HG03175 (cell line): ENCODE measurements around the gene TRDN.
"Not testable (repeated sequence)": the region's sequence is repeated elsewhere in the genome, so short reads cannot be mapped to it uniquely, and the experiment has no call there.

Source experiments
- ATAC-seq: cut with Tn5 transposase; IDR thresholded peaks from one replicate; pipeline ENCODE4 v1.9.1; 2021; ENCODE audit warnings: mild to moderate bottlenecking, moderate library complexity; ENCODE audit not compliant: unreplicated experiment

Gene TRDN

DNA sequence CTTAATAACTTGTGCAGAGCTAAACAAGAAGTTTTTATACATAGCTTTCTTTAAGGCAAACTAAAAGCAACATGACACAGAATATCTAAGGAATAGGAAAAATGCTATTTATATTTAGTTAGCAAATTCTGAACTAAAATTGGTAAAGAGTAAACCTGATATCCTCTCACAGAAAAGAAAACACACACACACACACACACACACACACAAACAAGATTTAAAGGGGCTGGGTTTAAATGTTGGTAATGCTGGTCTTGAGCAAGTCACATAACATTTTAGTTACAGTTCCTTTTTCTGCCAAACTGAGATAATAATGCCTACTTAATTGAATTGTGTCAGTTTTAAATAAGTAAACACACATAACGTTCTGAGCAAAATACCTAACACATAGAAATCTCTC is 1.6 kb downstream of the TRDN start:
- no peak for ATAC-seq

DNA sequence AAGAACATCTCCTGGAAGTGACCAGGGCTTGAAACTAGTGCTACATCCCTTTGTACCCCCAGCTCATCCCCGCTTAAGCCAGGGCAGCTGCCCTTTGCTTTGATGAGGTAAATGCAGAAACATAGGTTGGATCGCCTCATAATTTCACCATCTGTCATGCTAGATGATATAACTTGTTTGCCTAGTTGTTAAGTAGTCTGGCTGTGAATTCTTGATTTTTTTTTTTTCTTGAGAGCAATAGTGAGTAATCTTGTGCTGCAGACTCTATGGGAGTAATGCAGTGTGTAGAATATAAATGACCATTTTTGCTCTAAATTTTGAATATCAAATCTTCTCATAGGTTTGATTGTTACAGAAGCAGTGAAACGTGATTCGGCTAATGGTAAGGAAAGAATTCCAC is 4.1 kb downstream of the TRDN start:
- no peak for ATAC-seq

DNA sequence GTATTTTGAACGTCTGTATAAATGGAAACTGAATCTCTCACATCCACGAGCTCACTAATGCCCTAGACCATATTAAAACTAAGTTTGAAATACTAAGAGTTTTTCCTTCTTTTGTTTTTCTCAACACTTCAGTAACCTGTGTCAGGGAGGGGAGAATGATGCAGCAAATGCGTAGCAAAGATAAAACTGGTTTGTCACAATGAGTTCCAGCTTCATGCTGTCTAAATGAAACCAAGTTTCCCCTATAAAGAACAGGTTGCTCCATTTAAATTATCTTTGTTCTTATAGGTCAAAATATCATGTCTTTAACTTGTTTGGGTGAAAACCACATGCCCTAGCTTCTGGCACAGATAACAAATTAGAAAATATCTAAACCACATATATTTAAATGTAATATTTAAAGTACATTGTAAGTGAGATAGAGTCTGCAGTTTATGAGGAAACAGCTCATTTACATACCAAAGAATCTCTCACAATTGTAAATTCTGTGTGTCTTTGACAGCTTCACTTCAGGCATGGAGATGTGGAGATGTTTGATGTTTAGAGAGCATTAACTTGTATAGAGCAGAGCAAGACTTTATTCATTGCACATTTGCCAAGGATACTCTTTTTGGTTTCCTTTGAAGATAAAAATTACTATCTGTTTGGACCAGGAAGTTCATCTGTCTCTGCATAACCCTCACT is 7.3 kb downstream of the TRDN start:
- ATAC-seq = no peak

DNA sequence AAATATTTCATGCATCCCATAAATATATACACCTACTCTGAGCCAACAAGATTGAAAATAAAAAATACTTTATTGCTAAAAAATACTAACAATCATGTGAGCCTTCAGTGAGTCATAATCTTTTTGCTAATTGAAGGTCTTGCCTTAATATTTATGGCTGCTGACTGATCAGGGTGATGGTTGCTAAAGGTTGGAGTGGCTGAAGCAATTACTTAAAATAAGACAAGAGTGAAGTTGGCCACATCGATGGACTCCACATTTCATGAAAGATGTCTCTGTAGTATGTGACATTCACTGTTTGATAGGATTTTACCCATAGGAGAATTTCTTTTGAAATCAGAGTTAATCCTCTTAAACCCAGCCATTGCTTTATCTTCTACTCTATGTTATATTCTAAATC is 11.1 kb downstream of the TRDN start:
- no peak for ATAC-seq

DNA sequence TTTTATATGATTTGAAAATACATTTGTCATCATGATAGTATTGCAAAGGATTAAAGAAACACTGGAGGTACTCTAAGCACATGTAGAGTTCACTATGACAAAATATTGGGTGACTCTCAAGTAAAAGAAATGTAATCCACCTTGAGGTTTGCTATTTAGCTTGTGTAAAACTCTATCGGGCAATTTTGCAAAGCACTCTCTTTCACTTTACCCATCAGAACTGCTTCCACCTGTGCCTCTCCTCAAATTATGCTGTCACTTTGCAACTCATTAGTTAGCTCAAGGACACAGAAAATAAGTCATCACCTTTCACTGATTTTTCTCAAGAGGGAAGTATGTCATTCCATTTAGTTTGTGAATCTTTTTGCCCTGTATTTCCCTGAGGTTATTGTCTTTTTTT is 14.0 kb downstream of the TRDN start:
- ATAC-seq = no peak

DNA sequence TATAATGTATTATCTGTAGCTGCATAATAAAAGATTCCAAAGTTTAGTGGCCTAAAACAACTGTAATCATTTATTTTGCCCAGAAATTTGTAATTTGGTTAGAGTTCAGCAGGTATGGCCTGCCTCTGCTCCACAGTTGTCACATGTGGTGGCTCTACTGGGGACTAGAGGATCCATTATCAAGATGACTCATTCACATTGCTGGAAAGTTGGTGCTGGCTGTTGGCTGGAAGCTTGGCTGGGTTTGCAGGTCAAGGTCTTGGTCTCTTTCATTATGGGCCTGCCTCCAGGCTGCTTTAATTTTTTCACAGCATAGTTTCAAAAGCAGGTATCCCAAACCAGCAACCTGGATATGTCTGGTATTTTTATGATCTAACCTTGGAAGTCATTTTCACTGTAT is 17.6 kb downstream of the TRDN start:
- no peak for ATAC-seq

DNA sequence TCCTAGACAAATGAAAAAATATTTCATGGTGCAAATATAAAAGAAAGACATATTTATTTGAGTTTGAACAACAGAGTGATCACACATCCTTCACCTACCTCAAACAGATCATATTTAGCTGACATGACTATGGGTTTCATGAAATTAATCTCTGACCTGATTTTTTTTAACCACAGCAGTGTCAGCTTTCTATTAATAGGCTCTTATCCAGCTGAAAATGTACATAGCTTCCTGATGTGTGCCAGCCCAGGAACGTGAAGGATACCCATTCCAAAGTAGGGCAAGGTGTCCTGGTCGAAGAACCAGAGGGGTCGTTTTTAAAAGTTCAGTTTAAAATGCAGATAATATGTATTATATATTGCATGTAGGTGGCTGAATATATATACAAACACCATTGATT is 19.8 kb downstream of the TRDN start:
- no peak for ATAC-seq

DNA sequence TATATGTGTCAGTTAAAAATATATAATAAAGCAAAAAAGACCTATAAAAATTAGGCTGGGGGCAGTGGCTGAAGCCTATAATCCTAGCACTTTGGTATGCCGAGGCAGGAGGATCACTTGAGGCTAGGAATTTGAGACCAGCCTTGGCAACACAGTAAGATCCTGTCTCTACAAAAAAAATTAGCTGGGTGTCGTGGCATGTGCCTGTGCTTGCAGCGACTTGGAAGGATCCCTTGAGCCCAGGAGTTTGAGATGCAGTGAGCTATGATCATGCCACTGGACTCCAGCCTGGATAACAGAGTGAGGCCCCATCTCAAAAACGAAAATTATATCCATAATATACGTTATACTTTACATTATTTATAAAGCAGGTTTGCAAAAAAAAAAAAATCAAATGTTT is 20.7 kb downstream of the TRDN start:
- no peak for ATAC-seq

DNA sequence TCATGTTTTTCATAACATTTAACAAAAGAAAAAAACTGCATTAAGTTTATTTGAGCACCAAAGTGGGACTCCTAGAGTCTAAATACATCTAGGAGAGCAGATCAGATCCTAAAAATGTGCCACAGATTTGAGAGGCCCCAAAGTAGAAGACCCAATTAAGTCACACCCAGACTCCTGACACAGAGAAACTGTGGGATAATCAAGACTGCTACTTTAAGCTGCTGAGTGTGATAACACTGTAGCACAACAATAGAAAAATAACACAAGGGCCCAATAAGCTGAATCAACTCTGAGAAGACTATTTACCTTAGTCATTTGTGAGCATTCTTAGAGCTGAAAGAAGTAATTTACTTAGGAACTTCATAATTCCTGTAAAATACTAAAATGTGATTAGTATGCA is 26.0 kb downstream of the TRDN start:
- no peak for ATAC-seq

DNA sequence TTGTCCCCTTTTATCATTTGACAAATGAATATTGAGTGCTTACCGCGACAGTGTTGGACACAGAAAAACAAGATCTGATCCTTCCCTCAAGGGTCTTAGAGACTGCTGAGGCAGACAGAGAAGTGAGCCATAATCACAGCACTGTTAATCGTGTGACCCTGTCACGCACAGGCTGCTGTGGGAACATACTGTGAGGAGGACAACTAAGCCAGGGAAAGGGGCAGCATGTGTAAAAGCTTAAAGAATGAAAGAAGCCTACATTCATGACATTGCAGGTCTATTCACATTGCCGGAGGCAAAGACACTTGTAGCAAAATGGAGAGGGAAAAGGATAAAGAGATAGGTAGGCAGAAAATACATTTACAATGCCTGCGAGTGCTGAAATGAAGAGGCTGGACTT is 32.7 kb downstream of the TRDN start:
- ATAC-seq = no peak

DNA sequence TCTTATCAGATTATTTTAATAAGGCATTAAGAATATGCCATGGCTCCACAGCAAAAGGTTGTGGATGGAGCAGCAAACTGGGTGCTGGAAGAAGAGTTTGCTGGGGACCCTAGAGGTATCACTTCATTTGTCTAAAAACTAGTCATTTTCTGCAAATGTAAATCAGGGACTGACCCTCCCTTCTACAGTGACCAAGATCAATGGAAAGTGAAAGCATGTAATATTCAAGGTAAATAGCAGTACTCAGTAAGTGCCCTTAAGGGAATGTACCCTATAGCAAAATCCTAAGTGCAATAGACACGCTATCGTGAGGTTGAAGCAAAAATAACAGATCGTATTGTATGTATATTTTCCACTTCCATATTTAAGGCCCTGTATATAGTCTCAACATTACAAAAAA is 38.7 kb downstream of the TRDN start:
- ATAC-seq = no peak

DNA sequence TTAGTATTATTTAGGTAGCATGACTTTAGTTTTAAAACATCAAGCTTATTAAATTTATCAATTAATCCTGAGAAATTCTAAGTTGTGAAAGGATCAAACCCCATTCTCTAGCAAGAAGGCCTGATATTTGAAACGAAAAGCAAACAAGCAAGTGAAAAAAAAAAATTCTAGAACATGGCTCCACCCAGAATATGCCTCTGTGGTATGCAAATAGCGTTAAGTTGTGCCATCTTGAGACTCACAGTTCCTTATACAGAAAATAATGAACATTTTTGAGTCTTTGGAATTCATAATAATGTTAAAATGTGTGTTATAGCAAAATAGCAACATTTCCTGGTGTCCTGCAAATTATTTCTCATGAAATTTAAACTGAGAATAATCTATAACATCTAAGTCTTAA is 42.0 kb downstream of the TRDN start:
- no peak for ATAC-seq

DNA sequence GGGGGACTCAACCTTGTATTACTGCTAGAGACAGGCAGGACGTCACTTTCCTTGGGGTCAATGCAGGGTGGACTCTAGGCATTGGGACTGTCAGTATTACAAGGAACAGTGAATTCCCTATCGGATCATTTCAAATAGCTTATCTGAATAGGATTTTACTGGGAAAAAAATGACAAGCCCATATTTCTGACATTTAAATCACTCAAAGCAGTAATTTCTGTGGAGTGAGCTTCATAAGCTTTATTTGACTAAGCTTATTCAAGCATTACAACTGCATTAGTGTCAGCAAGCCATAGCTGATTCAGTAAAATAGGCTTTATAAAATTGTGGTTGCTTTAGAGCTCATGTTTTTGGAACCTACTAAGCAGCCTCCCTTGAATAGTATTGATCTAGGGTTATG is 44.3 kb downstream of the TRDN start:
- no peak for ATAC-seq

DNA sequence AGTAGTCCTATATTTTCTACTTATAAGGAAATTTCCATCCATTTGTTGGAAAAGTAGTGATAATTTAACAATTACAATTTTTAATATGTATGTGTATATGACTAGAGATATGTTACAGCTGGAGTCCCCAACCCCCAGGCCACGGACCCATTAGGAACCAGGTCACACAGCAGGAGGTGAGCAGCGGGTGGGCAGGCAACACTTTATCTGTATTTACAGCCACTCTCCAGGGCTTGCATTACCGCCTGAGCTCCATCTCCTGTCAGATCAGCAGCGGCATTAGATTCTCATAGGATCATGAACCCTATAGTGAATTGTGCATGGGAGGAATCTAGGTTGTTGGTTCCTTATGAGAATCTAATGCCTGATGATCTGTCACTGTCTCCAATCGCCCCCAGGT is 46.8 kb downstream of the TRDN start:
- ATAC-seq = no peak

DNA sequence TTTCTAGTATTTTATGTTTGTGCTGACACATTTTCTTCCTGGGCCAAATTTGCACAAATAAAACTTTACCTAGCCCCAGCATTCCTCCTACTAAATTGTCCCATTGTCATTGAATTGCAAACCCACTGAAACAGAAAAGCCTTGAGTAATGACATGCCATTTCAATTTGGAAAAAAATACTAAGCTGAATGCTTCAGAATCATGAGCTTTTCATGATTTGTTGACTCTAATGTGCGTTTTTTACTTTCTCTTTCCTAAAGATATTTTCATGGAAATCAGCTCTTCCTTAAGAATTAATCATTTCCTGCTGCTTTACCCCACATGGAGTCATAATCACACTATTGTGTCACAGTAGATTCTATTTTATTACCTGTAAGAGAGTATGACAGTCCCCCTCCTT is 47.4 kb downstream of the TRDN start:
- ATAC-seq = no peak

DNA sequence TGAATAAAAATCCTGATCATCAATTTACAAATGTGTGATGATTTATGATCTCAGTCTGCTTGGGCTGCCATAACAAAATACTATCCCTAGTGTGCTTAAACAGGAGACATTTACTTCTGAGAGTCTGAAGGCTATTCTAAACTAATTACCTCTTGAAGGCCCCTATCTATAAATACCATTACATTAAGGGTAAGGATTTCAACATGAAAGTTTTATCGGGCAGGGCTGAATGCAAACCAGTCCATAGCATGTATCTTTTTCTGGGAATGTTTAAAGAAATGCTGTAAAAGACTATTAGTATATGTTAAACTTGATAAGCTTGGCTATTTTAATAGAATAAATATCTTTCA is 48.2 kb downstream of the TRDN start:
- no peak for ATAC-seq

DNA sequence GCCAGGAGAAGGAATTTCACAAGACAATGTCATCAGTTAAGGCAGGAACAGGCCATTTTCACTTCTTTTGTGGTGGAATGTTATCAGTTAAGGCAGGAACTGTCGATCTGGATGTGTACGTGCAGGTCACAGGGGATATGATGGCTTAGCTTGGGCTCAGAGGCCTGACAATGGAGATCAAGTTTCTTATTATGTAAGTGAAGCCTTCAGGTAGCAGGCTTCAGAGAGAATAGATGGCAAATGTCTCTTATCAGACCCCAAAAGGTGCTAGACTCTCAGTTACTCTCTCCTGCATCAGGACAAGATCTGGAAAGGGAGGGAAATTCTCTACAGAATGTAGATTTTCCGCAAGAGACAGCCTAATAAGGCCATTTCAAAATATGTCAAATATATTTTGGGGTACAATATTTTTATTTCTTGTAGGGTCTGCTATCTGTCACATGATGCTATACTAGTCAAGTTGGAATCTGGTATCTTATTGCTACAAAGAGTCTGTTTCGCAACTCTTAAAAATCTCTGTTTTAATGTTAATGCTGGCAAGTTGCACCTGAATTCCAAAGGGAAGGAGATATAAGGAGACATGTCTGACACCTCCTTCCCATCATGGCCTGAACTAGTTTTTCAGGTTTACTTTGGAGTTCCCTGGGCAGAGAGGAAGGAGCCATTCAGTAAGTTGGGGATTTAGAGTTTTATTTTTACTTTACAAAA is 48.8 kb downstream of the TRDN start:
- ATAC-seq = no peak

DNA sequence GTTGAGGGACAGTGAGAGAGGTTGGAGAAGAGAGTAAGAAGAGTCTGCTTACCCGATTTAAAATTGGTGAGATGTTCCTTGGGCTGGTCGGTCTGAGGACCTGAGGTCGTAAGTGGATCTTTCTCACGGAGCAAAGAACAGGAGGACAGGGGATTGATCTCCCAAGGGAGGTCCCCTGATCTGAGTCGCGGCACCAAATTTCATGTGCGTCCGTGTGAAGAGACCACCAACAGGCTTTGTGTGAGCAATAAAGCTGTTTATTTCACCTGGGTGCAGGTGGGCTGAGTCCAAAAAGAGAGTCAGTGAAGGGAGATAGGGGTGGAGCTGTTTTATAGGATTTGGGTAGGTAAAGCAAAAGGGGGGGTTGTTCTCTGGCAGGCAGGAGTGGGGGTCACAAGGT is 49.3 kb downstream of the TRDN start:
- not testable (repeated sequence) for ATAC-seq

DNA sequence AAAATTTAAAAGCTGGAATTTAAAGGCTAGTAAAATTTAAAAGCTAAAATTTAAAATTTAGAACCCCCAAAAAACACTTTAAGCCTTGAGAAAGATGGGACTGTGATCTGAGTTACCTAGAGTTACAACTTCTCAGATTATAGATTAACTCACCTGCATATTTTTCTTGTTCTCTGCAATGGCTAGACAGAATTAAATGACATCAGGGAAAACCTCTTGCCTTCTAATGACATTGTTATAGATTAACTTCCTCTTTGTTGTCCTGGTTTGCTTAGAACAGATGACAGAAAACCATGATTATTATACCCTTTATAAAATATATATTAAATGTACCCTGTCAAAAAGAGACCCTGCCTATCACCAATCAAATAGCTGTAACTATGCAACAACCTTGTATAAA is 56.4 kb downstream of the TRDN start:
- no peak for ATAC-seq

DNA sequence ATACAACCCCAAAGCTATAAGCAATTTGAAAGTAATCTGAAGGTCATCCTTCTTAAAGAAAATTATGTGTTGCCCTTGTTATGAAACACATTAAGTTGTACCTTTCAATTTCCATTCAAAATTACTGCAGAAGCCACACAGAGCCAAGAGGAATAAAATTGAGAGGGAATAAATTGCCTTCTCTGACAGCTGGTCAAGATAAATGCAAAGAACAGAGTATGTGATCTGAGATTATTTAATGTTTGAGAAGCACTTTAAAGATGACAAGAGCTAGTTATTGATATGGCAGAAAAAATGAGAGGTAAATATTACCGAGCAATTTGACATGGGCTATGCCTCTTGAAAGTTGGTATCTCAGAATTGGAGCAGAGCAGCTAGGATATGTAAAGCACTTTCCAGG is 61.6 kb downstream of the TRDN start:
- no peak for ATAC-seq

DNA sequence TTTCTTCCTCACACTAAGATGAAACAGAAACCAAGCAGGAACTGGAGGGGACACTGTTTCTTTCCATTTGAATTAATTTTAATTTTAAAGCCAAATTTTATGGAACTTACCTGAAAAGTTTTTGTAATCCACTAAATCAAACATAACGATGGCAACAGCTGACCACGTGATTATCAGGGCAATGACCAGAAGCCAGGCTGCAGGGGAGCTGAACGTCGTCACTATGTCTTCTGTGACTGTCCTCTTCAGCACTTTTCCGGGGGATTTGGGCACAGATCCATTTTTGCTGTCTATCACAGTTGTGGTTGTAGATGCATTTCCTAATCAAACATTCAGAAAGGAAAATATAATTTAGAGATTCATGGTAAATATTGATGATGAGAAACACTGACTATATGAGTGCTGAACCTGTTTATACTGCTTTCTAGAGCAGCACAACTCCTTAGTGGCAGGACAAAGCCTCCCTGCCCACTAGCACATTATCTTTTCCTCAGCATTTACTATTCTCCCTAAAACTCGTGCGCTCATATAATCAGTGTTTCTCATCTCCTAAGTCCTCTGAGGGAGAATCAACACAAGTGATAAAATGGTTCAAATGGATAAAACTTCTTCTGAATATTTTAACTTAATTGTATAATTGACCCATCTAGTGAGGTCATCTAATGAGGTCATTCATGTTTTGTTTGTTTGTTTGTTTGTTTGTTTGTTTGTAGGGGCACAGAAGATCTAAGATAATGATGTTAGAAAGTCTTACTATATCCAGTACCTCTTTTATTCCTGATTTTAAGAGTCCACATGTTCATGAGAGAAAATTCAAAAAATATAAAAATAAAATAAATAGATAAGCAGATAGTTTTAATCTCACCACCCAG is 65.7 kb downstream of the TRDN start:
- ATAC-seq = no peak

DNA sequence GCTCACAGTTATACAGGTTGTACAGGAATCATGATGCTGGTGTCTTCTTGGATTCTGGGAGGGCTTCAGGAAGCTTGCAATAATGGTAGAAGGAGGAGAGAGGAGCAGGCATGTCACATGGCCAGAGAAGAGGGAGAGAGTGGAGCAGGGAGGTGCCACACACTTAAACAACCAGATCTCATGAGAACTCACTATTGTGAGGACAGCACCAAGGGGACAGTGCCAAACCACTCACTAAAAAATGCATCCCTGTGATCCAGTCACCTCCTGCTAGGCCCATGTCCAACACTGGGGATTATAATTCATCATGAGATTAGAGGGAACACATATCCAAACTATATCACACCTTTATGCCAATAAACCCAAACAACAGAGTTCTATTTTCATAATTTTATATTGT is 67.2 kb downstream of the TRDN start:
- ATAC-seq = no peak
